Ovary (tissue), 9 donors: ENCODE data around the gene ACACB. TPM values are rescaled to one million over a fixed set of nuclear protein-coding genes. Genes with fewer than 3 reads are reported as not detected.

Source experiments
- DNase-seq, 5 donors: peaks; one replicate each; pipeline ENCODE4 v3.0.0-alpha.2; 2019 to 2020
- H3K27ac ChIP-seq, 2 donors: fragments of 200-600 bp; one replicate each; pipeline versions ENCODE4 v1.5.1 to v1.8.0; 2019 to 2022
- H3K27me3 ChIP-seq: fragments of 200-600 bp; one replicate; pipeline ENCODE4 v1.8.0; 2022
- H3K36me3 ChIP-seq: fragments of 200-600 bp; sonication (generic); one replicate; pipeline ENCODE4 v1.5.1; 2019
- H3K4me1 ChIP-seq: one replicate; pipeline ENCODE4 v1.8.1; 2013; ENCODE audit warnings: mild to moderate bottlenecking, moderate library complexity; ENCODE audit not compliant: insufficient read depth
- H3K4me3 ChIP-seq: fragments of 200-600 bp; sonication (generic); one replicate; pipeline ENCODE4 v1.5.1; 2017
- H3K9me3 ChIP-seq, 2 donors: fragments of 200-600 bp in 1 of 2; sonication (generic) in 1 of 2; one replicate each; pipeline versions ENCODE4 v1.5.1 to v1.8.1; 2013 to 2019; ENCODE audit warnings: mild to moderate bottlenecking in 1 of 2, moderate library complexity in 1 of 2
- CTCF ChIP-seq, 3 donors: fragments of 450-650 bp in 2 of 3; fragments of 200-600 bp in 1 of 3; IDR thresholded peaks; one replicate each; pipeline versions ENCODE4 v1.5.1 to v1.8.0; 2016 to 2022; ENCODE audit warnings: antibody characterized with exemption in 3 of 3, mild to moderate bottlenecking in 1 of 3
- EP300 ChIP-seq: sonication (generic); formaldehyde crosslinking; IDR thresholded peaks from one replicate; pipeline ENCODE4 v1.6.1; 2017; ENCODE audit warnings: antibody characterized with exemption
- POLR2A ChIP-seq: fragments of 450-650 bp; IDR thresholded peaks from one replicate; pipeline ENCODE4 v1.6.1; 2017; ENCODE audit warnings: antibody characterized with exemption, mild to moderate bottlenecking, moderate library complexity
- WGBS, 3 donors: extraction: QIAGEN DNeasy Blood & Tissue Kit in 1 of 3; methylation state at CpG; one replicate each; pipeline versions ENCODE4 v1.1.5 to v1.1.7; 2013 to 2017; 5-methylcytosine and 5-hydroxymethylcytosine counted together
- intact Hi-C, 4 donors: fragments of 100-400 bp; cut with DNase I; formaldehyde crosslinking; loops; one replicate each; pipeline versions ENCODE4 v1.11.0 to v1.15.1; 2022 to 2023
- polyA plus RNA-seq, 2 donors: library from polyadenylated mRNA; stranded (reverse); fragments of 200-250 nt in 1 of 2; fragments of 350-450 nt in 1 of 2; fragmentation: Illumina TruSeq in 1 of 2; extraction: RNeasy Lipid Tissue Mini Kit (QIAGEN cat#74804) in 1 of 2; gene quantifications; one replicate each; pipeline ENCODE4 v1.2.3, GENCODE V29; 2013 to 2014
- total RNA-seq, 7 donors: library from RNA; depleted of rRNA in 2 of 7; stranded (reverse); fragments of >200 nt in 2 of 7; fragmentation: NEBNext Ultra II Directional in 3 of 7; extraction: Animal tissue kit (Norgen Biotek cat#: 25700) in 3 of 7; gene quantifications; one replicate each; pipeline versions ENCODE4 v1.1.0 to v1.2.4, GENCODE V29; 2016 to 2023
- donor health status: DM: no; HTN: no; CAD: no; lungs with moderate emphysema.
- donor health status: DM: no; HTN: no; CAD: no.
- donor health status: Bipolar disorder and iron deficiency.
- donor health status: DM: yes; HTN: yes; CAD: no.
- donor health status: DM: no; HTN: no; CAD: no.
- donor health status: DM: yes; HTN: yes; CAD: no.

Gene ACACB
- total and polyA plus RNA-seq, 9 donors = 20.5 to 56.5 (median 40.4) TPM

GRCh38 chr12:109261939-109262338 is 145.6 kb downstream of the ACACB start:
- no peaks in the 10 kb centered on the region for H3K27me3 ChIP-seq
- intact Hi-C loops = loop anchor here in 2 of 4 donors (5.0 kb wide), 2 partner anchors 125 to 130 kb away; no protein-coding TSS in a partner anchor
- H3K9me3 ChIP-seq = no peaks in the 10 kb centered on the region
- H3K4me1 ChIP-seq = no peaks in the 10 kb centered on the region
- H3K4me3 ChIP-seq = no peak overlapping the region
- TF ChIP-seq POLR2A (no peak), EP300 (no peak), CTCF (IDR thresholded peaks at IDR 0.05) (no peak)
- WGBS, 3 donors = 86 to 92% (median 90%) methylated on average over 2 of the region's 2 CpGs
- DNase-seq = no peak
- peaks cover 3% of the 10 kb centered on the region for H3K36me3 ChIP-seq
- no peak overlapping the region for H3K27ac ChIP-seq

- Histone ChIP-seq H3K36me3 (peaks cover 3% of the 10 kb centered on the region), H3K27me3 (no peaks in the 10 kb centered on the region), H3K27ac (no peak overlapping the region), H3K4me1 (no peaks in the 10 kb centered on the region), H3K4me3 (no peak overlapping the region), H3K9me3 (no peaks in the 10 kb centered on the region)
- WGBS, 3 donors = 97 to 98% (median 98%) methylated on average over 3 of the region's 3 CpGs
- no peak for DNase-seq
- intact Hi-C loops = loop anchor here in 2 of 4 donors (5.0 kb wide), 2 partner anchors 124 to 129 kb away; no protein-coding TSS in a partner anchor
- TF ChIP-seq POLR2A = no peak
- no peak for TF ChIP-seq EP300
- TF ChIP-seq CTCF (IDR thresholded peaks at IDR 0.05) = no peak
Measured at GRCh38 chr12:109263439-109263838, 147.1 kb downstream of the ACACB start.

GRCh38 chr12:109264095-109264942 is 147.9 kb downstream of the ACACB start:
- intact Hi-C loops = loop anchor here in 2 of 4 donors (5.0 kb wide), 2 partner anchors 123 to 128 kb away; no protein-coding TSS in a partner anchor
- no peaks in the 10 kb centered on the region for H3K4me1 ChIP-seq
- H3K9me3 ChIP-seq = no peaks in the 10 kb centered on the region
- H3K4me3 ChIP-seq = no peak overlapping the region
- 27 to 46% (median 31%) methylated on average over 23 of the region's 23 CpGs for WGBS, 3 donors
- peak; percentile 62 to 87 (median 77) for DNase-seq
- H3K27ac ChIP-seq = no peak overlapping the region
- peaks cover 3% of the 10 kb centered on the region for H3K36me3 ChIP-seq
- H3K27me3 ChIP-seq = no peaks in the 10 kb centered on the region
- no peak for TF ChIP-seq EP300
- peak in 2 of 3 donors; percentile 51 to 65 for TF ChIP-seq CTCF (IDR thresholded peaks at IDR 0.05)
- no peak for TF ChIP-seq POLR2A

GRCh38 chr12:109264943-109265650 is 148.7 kb downstream of the ACACB start:
- intact Hi-C loops = loop anchor here (5.0 kb wide), 2 partner anchors 122 to 127 kb away; no protein-coding TSS in a partner anchor
- no peaks in the 10 kb centered on the region for H3K4me1 ChIP-seq
- H3K27me3 ChIP-seq = no peaks in the 10 kb centered on the region
- peaks cover 3% of the 10 kb centered on the region for H3K36me3 ChIP-seq
- DNase-seq = no peak
- 94% methylated on average over 24 to 27 of the region's 27 CpGs for WGBS, 3 donors
- H3K9me3 ChIP-seq = no peaks in the 10 kb centered on the region
- no peak overlapping the region for H3K4me3 ChIP-seq
- no peak for TF ChIP-seq EP300
- no peak for TF ChIP-seq POLR2A
- no peak for TF ChIP-seq CTCF (IDR thresholded peaks at IDR 0.05)
- H3K27ac ChIP-seq = no peak overlapping the region
